Naive thymus-derived CD4-positive, alpha-beta T cell (primary cell): ENCODE measurements around the gene ZSCAN22. TPM values are rescaled to one million over a fixed set of nuclear protein-coding genes. Genes with fewer than 3 reads are reported as not detected.

Source experiments
- ATAC-seq: fragments of 150-1000 bp; cut with Tn5 transposase; 2 replicates; pipeline ENCODE4 v1.10.0; 2021; ENCODE audit warnings: mild to moderate bottlenecking, moderate library complexity
- CTCF ChIA-PET: fragments of 350-600 bp; sonication (Branson Sonifier 250); formaldehyde crosslinking; loops from one replicate; lab custom pipeline; 2021; ENCODE audit warnings: antibody characterized with exemption; lab: Charles Lee
- POLR2A ChIA-PET: fragments of 350-600 bp; sonication (Branson Sonifier 250); formaldehyde crosslinking; loops from one replicate; lab custom pipeline; 2021; ENCODE audit warnings: antibody characterized with exemption, inconsistent platforms; lab: Charles Lee
- DNase-seq, 9 donors: peaks; one replicate each; pipeline versions ENCODE4 v3.0.0 to v3.0.0-alpha.2; 2020 to 2022; ENCODE audit warnings: mixed read lengths in 1 of 9
- H3K27ac ChIP-seq: one replicate; pipeline ENCODE4 v1.7.0; 2013; ENCODE audit warnings: mild to moderate bottlenecking, low read depth, low read length, moderate library complexity
- H3K27me3 ChIP-seq, 2 donors: one replicate each; pipeline ENCODE4 v1.7.0; 2013; ENCODE audit warnings: low read length in 2 of 2, mild to moderate bottlenecking in 2 of 2, moderate library complexity in 2 of 2; ENCODE audit not compliant: control insufficient read depth in 2 of 2, insufficient read depth in 2 of 2
- H3K36me3 ChIP-seq, 3 experiments: 1 replicate in 2 of 3; 2 replicates in 1 of 3; pipeline ENCODE4 v1.7.0; 2013; ENCODE audit warnings: low read length in 3 of 3, mild to moderate bottlenecking in 3 of 3, moderate library complexity in 1 of 3; ENCODE audit not compliant: insufficient read depth in 3 of 3, control insufficient read depth in 2 of 3
- H3K4me1 ChIP-seq, 2 donors: one replicate each; pipeline ENCODE4 v1.7.0; 2013; ENCODE audit warnings: low read length in 2 of 2, mild to moderate bottlenecking in 2 of 2, moderate library complexity in 1 of 2; ENCODE audit not compliant: control insufficient read depth in 2 of 2, insufficient read depth in 2 of 2
- H3K4me3 ChIP-seq: 2 replicates; pipeline ENCODE4 v1.7.0; 2013; ENCODE audit warnings: mild to moderate bottlenecking, low read length
- H3K9me3 ChIP-seq, 3 experiments: 1 replicate in 2 of 3; 2 replicates in 1 of 3; pipeline ENCODE4 v1.7.0; 2013; ENCODE audit warnings: low read length in 3 of 3; ENCODE audit not compliant: control insufficient read depth in 2 of 3
- H3K27ac Mint-ChIP-seq, 9 donors: one replicate each; pipeline ENCODE4 v1.8.0; 2020 to 2022; ENCODE audit warnings: mixed read lengths in 9 of 9, mild to moderate bottlenecking in 8 of 9, moderate library complexity in 5 of 9, inconsistent platforms in 2 of 9
- H3K27me3 Mint-ChIP-seq, 5 donors: one replicate each; pipeline ENCODE4 v1.8.0; 2021 to 2022; ENCODE audit warnings: mixed read lengths in 5 of 5, mild to moderate bottlenecking in 1 of 5
- H3K36me3 Mint-ChIP-seq, 5 donors: one replicate each; pipeline ENCODE4 v1.8.0; 2020 to 2022; ENCODE audit warnings: mixed read lengths in 5 of 5, mild to moderate bottlenecking in 3 of 5, inconsistent platforms in 1 of 5
- H3K4me1 Mint-ChIP-seq, 7 donors: one replicate each; pipeline ENCODE4 v1.8.0; 2020 to 2022; ENCODE audit warnings: mixed read lengths in 7 of 7, mild to moderate bottlenecking in 3 of 7, inconsistent platforms in 1 of 7
- H3K4me3 Mint-ChIP-seq, 10 donors: one replicate each; pipeline ENCODE4 v1.8.0; 2020 to 2022; ENCODE audit warnings: mild to moderate bottlenecking in 10 of 10, mixed read lengths in 10 of 10, moderate library complexity in 6 of 10, inconsistent platforms in 2 of 10
- H3K9me3 Mint-ChIP-seq, 11 donors: one replicate each; pipeline ENCODE4 v1.8.0; 2020 to 2022; ENCODE audit warnings: mixed read lengths in 11 of 11, mild to moderate bottlenecking in 4 of 11, inconsistent platforms in 1 of 11, moderate library complexity in 1 of 11
- intact Hi-C, 2 donors: fragments of 100-400 bp; cut with micrococcal nuclease; formaldehyde crosslinking; loops; one replicate each; pipeline ENCODE4 v1.15.1; 2023
- polyA plus RNA-seq, 2 donors: library from polyadenylated mRNA; unstranded; fragments of 300-500 nt; fragmentation: Illumina TruSeq; gene quantifications; one replicate each; pipeline ENCODE4 v1.2.3, GENCODE V29; 2021
- total RNA-seq, 6 experiments: library from RNA in 5 of 6; stranded (reverse) in 5 of 6; gene quantifications; 1 replicate in 5 of 6; 2 replicates in 1 of 6; pipeline ENCODE4 v1.2.3 and lab custom pipeline; 2021 to 2026

Gene ZSCAN22
- total and polyA plus RNA-seq, 7 experiments from 2014 or later = 1.1 to 6.0 (median 3.6) TPM

DNA sequence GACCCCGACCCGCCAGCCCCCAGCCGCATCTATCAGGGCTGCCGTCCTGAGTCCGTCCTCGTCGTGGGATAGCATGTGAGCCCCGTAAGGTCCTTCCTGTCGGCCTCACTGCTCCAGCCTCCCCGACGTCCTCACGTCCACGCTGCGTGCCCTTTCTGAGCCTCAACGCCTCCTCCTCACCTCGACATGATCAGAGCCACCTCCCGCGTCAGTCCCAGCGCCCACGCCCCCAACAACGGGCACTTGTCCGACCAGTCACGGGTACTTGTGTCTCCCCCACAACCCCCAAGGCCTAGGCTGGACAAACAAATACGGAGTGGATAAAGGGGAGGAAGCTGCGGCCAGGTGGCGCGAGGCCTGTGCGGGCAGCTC lies 35.1 kb downstream of the ZSCAN22 start:
- H3K4me1 Mint-ChIP-seq = peaks cover 7 to 23% (median 11%) of the 10 kb centered on the region in 7 donors
- H3K27ac Mint-ChIP-seq = peak overlapping the region; percentile 71 to 96 (median 90)
- ATAC-seq = peak; percentile 13
- intact Hi-C loops = loop anchor here (1.0 to 2.0 kb wide), 16 partner anchors 15 to 999 kb away; partner anchors contain the start of genes ERVK3-1 (in 2 of the 2), RPS5 (in 2 of the 2), ZNF132 (in 2 of the 2) and ZNF584 (in 2 of the 2)
- H3K36me3 ChIP-seq = peaks cover 0 to 4% (median 0%) of the 10 kb centered on the region in 3 experiments
- no peaks in the 10 kb centered on the region for H3K27me3 ChIP-seq
- peaks cover 0 to 5% (median 0%) of the 10 kb centered on the region in 5 donors for H3K27me3 Mint-ChIP-seq
- no peaks in the 10 kb centered on the region for H3K9me3 Mint-ChIP-seq
- no peaks in the 10 kb centered on the region for H3K9me3 ChIP-seq
- H3K27ac ChIP-seq = peak overlapping the region; percentile 78
- H3K4me3 Mint-ChIP-seq = peak overlapping the region; percentile 89 to 99 (median 95)
- DNase-seq = peak in 1 of 9 donors; percentile 60
- peaks cover 5 to 8% of the 10 kb centered on the region in 2 donors for H3K4me1 ChIP-seq
- POLR2A ChIA-PET = interaction anchor here (1.2 to 5.1 kb wide), 13 partner anchors 11 to 178 kb away, joined by 4 to 34 read pairs (median 8); partner anchors contain the start of genes ERVK3-1, RPS5, ZNF274 and ZNF324
- H3K4me3 ChIP-seq = peak overlapping the region; percentile 99
- H3K36me3 Mint-ChIP-seq = no peaks in the 10 kb centered on the region
- CTCF ChIA-PET = interaction anchor here (0.6 kb wide), 1 partner anchor 29 kb away, joined by 3 read pairs; no protein-coding TSS in a partner anchor

DNA sequence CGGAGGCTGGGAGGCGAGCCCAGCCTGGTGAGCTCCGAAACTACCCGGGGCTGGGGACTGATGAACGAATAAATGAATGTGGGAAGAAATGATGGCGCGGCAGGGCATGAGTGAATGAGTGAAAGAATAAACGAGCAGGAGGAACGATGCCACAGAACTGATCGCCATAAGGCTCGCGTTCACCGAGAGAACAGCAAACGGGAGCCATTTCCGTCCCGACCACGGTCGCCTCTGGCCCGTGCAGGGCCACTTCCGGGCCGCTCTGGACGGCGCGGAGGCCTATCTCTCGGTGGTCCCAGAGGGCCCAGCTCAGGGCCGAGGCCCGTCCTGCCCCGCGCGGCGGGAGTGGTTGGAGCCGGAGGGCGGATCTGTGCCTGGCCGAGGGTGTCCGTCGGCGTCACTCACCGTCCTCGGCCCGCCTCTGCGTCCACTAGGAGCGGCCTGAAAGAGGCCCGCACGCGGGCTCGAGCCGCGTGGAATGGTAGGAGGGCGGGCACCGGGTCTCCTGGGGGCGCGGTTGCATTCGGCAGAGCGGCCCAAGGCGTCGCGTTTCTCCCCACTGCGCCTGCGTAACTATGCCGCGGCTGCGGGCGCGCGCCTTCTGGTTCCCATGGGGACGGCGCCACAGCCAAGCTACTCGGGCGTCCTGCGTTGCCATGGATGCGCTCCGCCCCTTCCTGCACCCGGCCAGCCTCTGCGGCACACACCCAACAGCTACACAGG lies 35.6 kb downstream of the ZSCAN22 start, which contains the start of gene ZNF497:
Gene ZNF497 (minus strand): TSS at position 480 of the 723 bp plus-strand sequence. CDS start 5,116 bp downstream, outside the sequence.
- H3K27me3 Mint-ChIP-seq = peaks cover 0 to 5% (median 0%) of the 10 kb centered on the region in 5 donors
- DNase-seq (peak; percentile 91 to 96 (median 95)), ATAC-seq (peak; percentile 92)
- Histone ChIP-seq H3K9me3 (no peaks in the 10 kb centered on the region), H3K27ac (peak within 1 kb of the TSS; percentile 78), H3K36me3 (peaks cover 0 to 4% (median 0%) of the 10 kb centered on the region in 3 experiments), H3K4me1 (peaks cover 5 to 7% of the 10 kb centered on the region in 2 donors), H3K4me3 (peak within 1 kb of the TSS; percentile 99), H3K27me3 (no peaks in the 10 kb centered on the region)
- no peaks in the 10 kb centered on the region for H3K36me3 Mint-ChIP-seq
- peak within 1 kb of the TSS; percentile 71 to 96 (median 90) for H3K27ac Mint-ChIP-seq
- peak within 1 kb of the TSS; percentile 89 to 99 (median 95) for H3K4me3 Mint-ChIP-seq
- intact Hi-C loops = loop anchor here (1.0 to 2.0 kb wide), 16 partner anchors 15 to 999 kb away; partner anchors contain the start of genes ERVK3-1 (in 2 of the 2), RPS5 (in 2 of the 2), ZNF132 (in 2 of the 2) and ZNF584 (in 2 of the 2)
- H3K4me1 Mint-ChIP-seq = peaks cover 7 to 21% (median 11%) of the 10 kb centered on the region in 7 donors
- no peaks in the 10 kb centered on the region for H3K9me3 Mint-ChIP-seq
- CTCF ChIA-PET = interaction anchor here (0.6 to 0.9 kb wide), 2 partner anchors 17 to 29 kb away, joined by 3 read pairs; no protein-coding TSS in a partner anchor
- POLR2A ChIA-PET = interaction anchor here (0.7 to 5.1 kb wide), 24 partner anchors 11 to 360 kb away, joined by 3 to 34 read pairs (median 4); partner anchors contain the start of genes ERVK3-1, RNF225, RPS5 and ZBTB45

DNA sequence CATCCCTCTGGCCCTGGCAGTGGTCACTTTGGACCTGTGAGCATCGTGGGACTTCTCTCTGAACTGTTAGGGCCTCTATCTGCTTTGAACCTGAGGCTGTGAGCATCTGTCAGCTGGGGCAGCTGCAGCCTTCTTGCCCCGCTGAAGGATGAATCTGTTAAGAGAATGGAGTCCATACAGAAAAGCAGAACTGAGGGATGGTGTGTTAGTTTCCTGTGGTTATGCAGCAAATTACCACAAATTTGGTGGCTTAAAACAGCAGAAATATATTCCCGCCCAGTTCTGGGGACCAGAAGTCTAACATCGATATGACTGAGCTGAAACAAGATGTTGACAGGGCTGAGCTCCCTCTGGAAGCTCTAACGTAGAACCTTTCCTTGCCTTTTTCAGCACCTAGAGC lies 37.4 kb downstream of the ZSCAN22 start:
- H3K27ac ChIP-seq = no peak overlapping the region
- Mint-ChIP-seq H3K9me3 (no peaks in the 10 kb centered on the region), H3K4me3 (peak overlapping the region in 6 of 10 donors; percentile 17 to 52 (median 35)), H3K36me3 (no peaks in the 10 kb centered on the region), H3K27me3 (peaks cover 0 to 2% (median 0%) of the 10 kb centered on the region in 5 donors), H3K4me1 (peaks cover 7 to 17% (median 11%) of the 10 kb centered on the region in 7 donors), H3K27ac (no peak overlapping the region)
- intact Hi-C loops = no loop called here
- H3K27me3 ChIP-seq = no peaks in the 10 kb centered on the region
- DNase-seq = no peak
- peaks cover 4 to 5% of the 10 kb centered on the region in 2 donors for H3K4me1 ChIP-seq
- peaks cover 0 to 4% (median 0%) of the 10 kb centered on the region in 3 experiments for H3K36me3 ChIP-seq
- no peak for ATAC-seq
- H3K9me3 ChIP-seq = no peaks in the 10 kb centered on the region
- ChIA-PET POLR2A (interaction anchor here (1.0 to 5.1 kb wide), 6 partner anchors 9 to 181 kb away, joined by 3 to 34 read pairs (median 8); partner anchors contain the start of genes ZNF274 and ZSCAN22), CTCF (interaction anchor here (0.6 kb wide), 1 partner anchor 85 kb away, joined by 4 read pairs; no protein-coding TSS in a partner anchor)
- no peak overlapping the region for H3K4me3 ChIP-seq

DNA sequence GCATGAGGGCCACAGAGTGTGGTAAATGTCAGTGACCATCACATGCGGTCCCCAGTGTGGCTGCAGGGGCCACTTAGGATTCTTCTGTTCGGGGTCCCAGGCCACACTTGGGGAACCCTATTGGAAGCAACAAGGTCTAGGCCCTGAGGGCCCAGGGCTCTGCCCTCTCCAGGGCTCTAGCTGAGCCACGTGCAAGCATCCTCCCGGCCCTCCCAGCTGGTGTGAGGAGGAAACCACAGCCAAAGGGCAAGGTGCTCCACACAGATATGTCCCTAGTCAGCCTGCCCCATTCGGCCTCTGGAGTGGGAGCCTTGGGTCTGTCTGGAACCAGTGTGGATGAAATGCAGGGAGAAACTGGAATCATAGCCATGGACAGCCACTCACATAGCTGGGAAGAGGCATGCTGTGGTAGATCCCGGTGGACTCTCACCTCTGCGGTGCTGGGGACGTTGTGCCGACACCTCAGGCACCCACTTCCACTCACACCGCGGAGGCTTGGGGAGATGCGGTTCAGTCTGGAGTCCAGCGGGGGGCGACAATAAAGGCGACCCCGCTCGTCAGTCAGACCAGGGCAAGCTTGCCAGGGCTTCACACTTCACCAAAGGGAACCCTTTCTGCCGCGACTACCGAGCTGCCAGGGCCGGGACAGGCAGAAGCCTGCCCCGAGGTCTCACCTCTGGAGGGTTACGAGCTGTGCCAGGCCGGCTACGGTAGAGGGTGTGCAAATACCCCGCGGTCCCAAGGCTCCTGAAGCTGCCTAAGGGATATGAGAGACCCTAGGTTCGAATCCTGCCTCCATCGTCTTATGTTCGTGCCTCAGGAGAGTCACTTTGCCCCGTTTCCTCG lies 40.0 kb downstream of the ZSCAN22 start:
- H3K9me3 ChIP-seq = no peaks in the 10 kb centered on the region
- H3K27ac Mint-ChIP-seq = no peak overlapping the region
- no peaks in the 10 kb centered on the region for H3K9me3 Mint-ChIP-seq
- H3K4me3 Mint-ChIP-seq = no peak overlapping the region
- H3K27me3 Mint-ChIP-seq = peaks cover 0 to 2% (median 0%) of the 10 kb centered on the region in 5 donors
- H3K4me1 Mint-ChIP-seq = peaks cover 5 to 9% (median 9%) of the 10 kb centered on the region in 7 donors
- H3K36me3 ChIP-seq = peaks cover 0 to 4% (median 0%) of the 10 kb centered on the region in 3 experiments
- intact Hi-C loops = no loop called here
- H3K27ac ChIP-seq = no peak overlapping the region
- no peak for DNase-seq
- CTCF ChIA-PET = no interaction called here
- no peak for ATAC-seq
- no peaks in the 10 kb centered on the region for H3K27me3 ChIP-seq
- peaks cover 2 to 3% of the 10 kb centered on the region in 2 donors for H3K4me1 ChIP-seq
- peaks cover 0 to 4% (median 0%) of the 10 kb centered on the region in 5 donors for H3K36me3 Mint-ChIP-seq
- no peak overlapping the region for H3K4me3 ChIP-seq
- POLR2A ChIA-PET = interaction anchor here (0.6 kb wide), 1 partner anchor 1017 kb away, joined by 3 read pairs; no protein-coding TSS in a partner anchor

DNA sequence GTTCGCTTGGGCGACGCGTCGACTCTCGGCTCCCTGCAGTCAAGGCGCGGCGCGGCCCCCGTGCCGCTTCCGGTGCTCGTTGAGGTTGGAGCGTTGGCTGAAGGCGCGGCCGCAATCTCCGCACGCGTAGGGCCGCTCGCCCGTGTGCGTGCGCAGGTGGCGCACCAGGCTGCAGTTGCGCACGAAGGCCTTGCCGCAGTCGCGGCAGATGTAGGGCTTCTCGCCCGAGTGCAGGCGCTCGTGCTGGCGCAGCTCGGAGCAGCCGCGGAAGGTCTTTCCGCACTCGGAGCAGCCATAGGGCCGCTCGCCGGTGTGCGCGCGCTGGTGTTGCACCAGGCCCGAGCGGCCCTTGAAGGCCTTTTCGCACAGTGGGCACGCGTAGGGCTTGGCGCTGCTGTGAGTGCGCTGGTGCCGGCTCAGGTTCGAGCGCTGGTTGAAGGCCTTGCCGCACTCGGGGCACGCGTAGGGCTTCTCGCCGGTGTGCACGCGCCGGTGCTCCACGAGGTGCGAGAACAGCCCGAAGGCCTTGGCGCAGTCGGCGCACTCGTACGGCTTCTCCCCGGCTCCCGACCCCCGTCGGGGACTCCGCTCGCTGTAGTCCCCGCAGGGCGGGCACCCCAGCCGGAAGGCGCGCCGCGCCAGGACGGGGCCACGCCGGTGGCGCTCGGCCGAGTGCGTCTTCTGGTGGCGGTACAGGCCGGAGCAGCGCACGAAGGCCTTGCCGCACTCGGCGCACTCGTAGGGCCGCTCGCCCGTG lies 41.1 kb downstream of the ZSCAN22 start:
- Mint-ChIP-seq H3K4me1 (peaks cover 0 to 2% (median 1%) of the 10 kb centered on the region in 7 donors), H3K36me3 (peaks cover 0 to 4% (median 0%) of the 10 kb centered on the region in 5 donors), H3K27ac (no peak overlapping the region), H3K4me3 (no peak overlapping the region), H3K9me3 (no peaks in the 10 kb centered on the region), H3K27me3 (no peaks in the 10 kb centered on the region)
- H3K27me3 ChIP-seq = no peaks in the 10 kb centered on the region
- DNase-seq (no peak), ATAC-seq (no peak)
- ChIA-PET POLR2A (no interaction called here), CTCF (no interaction called here)
- intact Hi-C loops = no loop called here
- no peak overlapping the region for H3K4me3 ChIP-seq
- no peaks in the 10 kb centered on the region for H3K4me1 ChIP-seq
- H3K27ac ChIP-seq = no peak overlapping the region
- no peaks in the 10 kb centered on the region for H3K36me3 ChIP-seq
- no peaks in the 10 kb centered on the region for H3K9me3 ChIP-seq
